ENCODE results near the gene NCOA5. TPM values are rescaled to one million over a fixed set of nuclear protein-coding genes. Genes with fewer than 3 reads are reported as not detected.

NCOA5 gene
- total RNA-seq, 4 donors from 2014 or later, result 17.4 to 36.8 (median 29.9) TPM

DNA sequence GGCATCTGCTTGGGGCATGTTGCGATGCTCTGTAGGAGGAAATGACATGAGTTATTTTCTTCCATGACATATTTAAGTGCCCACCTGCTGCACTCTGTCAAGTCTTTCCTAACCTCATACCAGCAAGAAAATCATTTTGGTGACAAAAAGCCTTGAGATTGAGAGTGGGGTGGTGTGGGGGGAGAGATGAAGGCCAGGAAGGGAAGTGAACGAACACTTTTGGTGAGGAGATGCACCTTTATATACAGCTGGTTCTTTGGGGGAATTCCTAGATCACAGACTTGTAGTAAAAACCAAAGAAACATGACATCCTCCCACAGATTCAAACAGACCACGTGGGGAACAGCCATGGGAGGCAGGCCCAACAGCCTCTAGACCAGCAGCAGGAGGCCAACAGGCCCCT is 26.1 kb downstream of the NCOA5 start:
- intact Hi-C loops (cut with DNase I), result no loop called here
- Histone ChIP-seq H3K27me3 (peaks cover 0 to 7% (median 2%) of the 10 kb centered on the region in 4 donors), H3K4me1 (peaks cover 14 to 23% (median 18%) of the 10 kb centered on the region in 4 donors), H3K36me3 (peaks cover 81 to 89% (median 84%) of the 10 kb centered on the region in 4 donors), H3K4me3 (no peak overlapping the region), H3K9me3 (no peaks in the 10 kb centered on the region), H3K27ac (replicated peaks in 1 of 4) (no peak overlapping the region)
- TF ChIP-seq POLR2A (IDR thresholded peaks at IDR 0.05; ENCODE audit: low read depth) (no peak), EP300 (IDR thresholded peaks at IDR 0.05) (no peak), CTCF (IDR thresholded peaks at IDR 0.05) (no peak), POLR2AphosphoS5 (IDR thresholded peaks at IDR 0.05) (no peak)
- WGBS, result 78% methylated on average over 3 of the region's 3 CpGs
- peak; percentile 24 for DNase-seq (ENCODE audit: extremely low spot score)

- H3K9me3 ChIP-seq, result no peaks in the 10 kb centered on the region
- DNase-seq (ENCODE audit: extremely low spot score), result peak; percentile 77
- no peak overlapping the region for H3K4me3 ChIP-seq
- H3K36me3 ChIP-seq, result peaks cover 76 to 84% (median 79%) of the 10 kb centered on the region in 4 donors
- TF ChIP-seq POLR2A (IDR thresholded peaks at IDR 0.05; ENCODE audit: low read depth) (no peak), POLR2AphosphoS5 (IDR thresholded peaks at IDR 0.05) (no peak), EP300 (IDR thresholded peaks at IDR 0.05) (no peak), CTCF (IDR thresholded peaks at IDR 0.05) (no peak)
- intact Hi-C loops (cut with DNase I), result no loop called here
- WGBS, result 95% methylated on average over 8 of the region's 8 CpGs
- H3K27me3 ChIP-seq, result peaks cover 0 to 12% (median 6%) of the 10 kb centered on the region in 4 donors
- H3K27ac ChIP-seq (replicated peaks in 1 of 4), result no peak overlapping the region
- peaks cover 19 to 28% (median 23%) of the 10 kb centered on the region in 4 donors for H3K4me1 ChIP-seq
Measured at GRCh38 chr20:46063151-46063550, 26.6 kb downstream of the NCOA5 start.

GRCh38 chr20:46062621-46063020 is 27.1 kb downstream of the NCOA5 start:
- intact Hi-C loops (cut with DNase I), result no loop called here
- DNase-seq (ENCODE audit: extremely low spot score), result peak; percentile 79
- WGBS, result 93% methylated on average over 12 of the region's 12 CpGs
- no peak for TF ChIP-seq POLR2A (IDR thresholded peaks at IDR 0.05; ENCODE audit: low read depth)
- peaks cover 71 to 78% (median 74%) of the 10 kb centered on the region in 4 donors for H3K36me3 ChIP-seq
- no peak overlapping the region for H3K27ac ChIP-seq (replicated peaks in 1 of 4)
- H3K4me3 ChIP-seq, result no peak overlapping the region
- H3K9me3 ChIP-seq, result no peaks in the 10 kb centered on the region
- H3K4me1 ChIP-seq, result peaks cover 24 to 33% (median 29%) of the 10 kb centered on the region in 4 donors
- H3K27me3 ChIP-seq, result peaks cover 0 to 17% (median 9%) of the 10 kb centered on the region in 4 donors

DNA sequence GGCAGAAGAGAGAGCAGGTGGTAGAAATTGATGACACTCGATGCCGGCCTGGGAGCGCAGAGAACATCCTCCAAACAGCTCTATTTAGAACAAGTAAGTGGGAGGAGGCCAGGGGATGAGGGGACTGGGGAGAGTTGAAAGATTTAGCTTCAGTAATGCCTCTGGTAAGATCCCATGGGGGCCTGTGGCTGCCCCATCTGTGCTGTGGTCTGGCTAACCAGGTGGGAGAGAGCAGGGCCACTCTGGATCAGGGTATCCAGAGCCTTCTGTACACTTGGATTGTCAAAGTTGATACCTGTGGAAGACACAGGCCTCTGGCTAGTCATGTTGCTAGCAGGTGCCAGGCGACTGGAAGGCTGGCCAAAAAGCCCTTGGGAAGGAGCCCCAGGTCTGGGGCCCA is 27.6 kb downstream of the NCOA5 start:
- TF ChIP-seq EP300 (IDR thresholded peaks at IDR 0.05), result no peak
- no peak for TF ChIP-seq POLR2A (IDR thresholded peaks at IDR 0.05; ENCODE audit: low read depth)
- no peak for TF ChIP-seq POLR2AphosphoS5 (IDR thresholded peaks at IDR 0.05)
- TF ChIP-seq CTCF (IDR thresholded peaks at IDR 0.05), result no peak
- WGBS, result 86% methylated on average over 4 of the region's 4 CpGs
- peaks cover 67 to 75% (median 70%) of the 10 kb centered on the region in 4 donors for H3K36me3 ChIP-seq
- intact Hi-C loops (cut with DNase I), result no loop called here
- no peaks in the 10 kb centered on the region for H3K9me3 ChIP-seq
- peak; percentile 86 for DNase-seq (ENCODE audit: extremely low spot score)
- H3K4me1 ChIP-seq, result peaks cover 28 to 38% (median 33%) of the 10 kb centered on the region in 4 donors
- H3K4me3 ChIP-seq, result no peak overlapping the region
- no peak overlapping the region for H3K27ac ChIP-seq (replicated peaks in 1 of 4)
- peaks cover 0 to 22% (median 13%) of the 10 kb centered on the region in 4 donors for H3K27me3 ChIP-seq

DNA sequence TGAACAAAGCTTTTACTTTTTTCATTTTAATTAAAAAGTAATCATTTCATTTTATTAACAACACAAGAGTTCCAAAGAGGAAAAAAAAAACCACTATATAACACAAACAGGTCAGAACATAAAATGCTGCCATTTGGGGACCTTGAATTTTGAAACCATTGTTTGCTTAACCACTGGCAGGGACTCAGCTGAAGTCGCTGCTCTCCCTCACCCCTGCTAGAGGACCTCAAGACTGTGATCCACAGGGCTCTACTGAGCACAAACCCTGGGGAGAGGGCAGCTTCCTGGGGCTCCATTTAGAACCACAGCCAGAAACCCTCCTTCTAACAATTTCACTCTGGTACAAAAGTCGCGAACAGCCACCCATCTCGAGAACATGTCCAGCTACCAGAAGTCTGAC is 28.8 kb downstream of the NCOA5 start:
- DNase-seq (ENCODE audit: extremely low spot score), result no peak
- Histone ChIP-seq H3K27me3 (peaks cover 0 to 33% (median 19%) of the 10 kb centered on the region in 4 donors), H3K36me3 (peaks cover 55 to 63% (median 58%) of the 10 kb centered on the region in 4 donors), H3K27ac (replicated peaks in 1 of 4) (no peak overlapping the region), H3K9me3 (no peaks in the 10 kb centered on the region), H3K4me3 (no peak overlapping the region), H3K4me1 (peaks cover 28 to 40% (median 36%) of the 10 kb centered on the region in 4 donors)
- WGBS, result 90% methylated on average over 4 of the region's 4 CpGs
- TF ChIP-seq POLR2A (IDR thresholded peaks at IDR 0.05; ENCODE audit: low read depth) (no peak), EP300 (IDR thresholded peaks at IDR 0.05) (no peak), CTCF (IDR thresholded peaks at IDR 0.05) (no peak), POLR2AphosphoS5 (IDR thresholded peaks at IDR 0.05) (no peak)
- intact Hi-C loops (cut with DNase I), result no loop called here
